Endothelial cell of umbilical vein (primary cell): Measurements from ENCODE around the gene FMO2. TPM values are rescaled to one million over a fixed set of nuclear protein-coding genes. Genes with fewer than 3 reads are reported as not detected.

Experiments
- BruUV-seq: library from RNA; stranded (reverse); fragments of 400-500 nt; replicated peaks from 2 replicates; lab custom pipeline; 2021; lab: Mats Ljungman, UMichigan
- CTCF ChIA-PET: fragments of 300-600, 350-600 bp; sonication (Branson Sonifier 250); formaldehyde crosslinking; loops from one replicate; lab custom pipeline; 2021; ENCODE audit warnings: antibody characterized with exemption, inconsistent platforms; lab: Charles Lee
- POLR2A ChIA-PET: fragments of 300-600, 350-600 bp; sonication (Branson Sonifier 250); formaldehyde crosslinking; loops from one replicate; lab custom pipeline; 2021; ENCODE audit warnings: antibody characterized with exemption, inconsistent platforms; lab: Charles Lee
- DNase-seq: peaks from one replicate; pipeline ENCODE4 v3.0.0-alpha.2; 2011; ENCODE audit warnings: low read depth, low spot score
- FAIRE-seq: peaks from 2 replicates; lab custom pipeline; 2011; peaks lifted over from hg19 to GRCh38; lab: Jason Lieb, UNC
- H2AFZ ChIP-seq: 2 replicates; pipeline ENCODE4 v1.6.0; 2012; ENCODE audit warnings: low read depth, low read length, control low read depth, inconsistent platforms
- H3K27ac ChIP-seq: 2 replicates; pipeline ENCODE4 v1.5.1; 2011; ENCODE audit warnings: low read depth, mild to moderate bottlenecking, control low read depth, low read length, moderate library complexity; ENCODE audit not compliant: insufficient read depth
- H3K27me3 ChIP-seq, 2 experiments: 2 replicates each; pipeline versions ENCODE4 v1.6.0 to v1.6.1; 2011; ENCODE audit warnings: low read length in 2 of 2, mixed read lengths in 1 of 2; ENCODE audit not compliant: control insufficient read depth in 2 of 2, insufficient read depth in 2 of 2
- H3K36me3 ChIP-seq, 2 experiments: 2 replicates in 1 of 2; 3 replicates in 1 of 2; pipeline ENCODE4 v1.5.1; 2011; ENCODE audit warnings: low read length in 2 of 2, mild to moderate bottlenecking in 1 of 2, moderate library complexity in 1 of 2; ENCODE audit not compliant: control insufficient read depth in 2 of 2, insufficient read depth in 2 of 2; ENCODE audit errors: extremely low read depth in 1 of 2
- H3K4me1 ChIP-seq: 3 replicates; pipeline ENCODE4 v1.5.1; 2011; ENCODE audit warnings: mild to moderate bottlenecking, low read length; ENCODE audit not compliant: control insufficient read depth, insufficient read depth; ENCODE audit errors: extremely low read depth
- H3K4me2 ChIP-seq: 2 replicates; pipeline ENCODE4 v1.6.1; 2011; ENCODE audit warnings: low read length, control low read depth, mixed read lengths; ENCODE audit not compliant: insufficient read depth
- H3K4me3 ChIP-seq, 3 experiments: fragments of 200-600 bp in 1 of 3; sonication (generic), shearing (Covaris generic) in 1 of 3; replicated peaks in 1 of 3; 2 replicates each; pipeline ENCODE4 v1.5.1; 2011 to 2016; ENCODE audit warnings: control low read depth in 3 of 3, low read length in 3 of 3, mild to moderate bottlenecking in 2 of 3, inconsistent platforms in 1 of 3, low read depth in 1 of 3, moderate library complexity in 1 of 3; ENCODE audit not compliant: insufficient read depth in 1 of 3
- H3K79me2 ChIP-seq: 2 replicates; pipeline ENCODE4 v1.6.0; 2012; ENCODE audit warnings: low read length, inconsistent platforms; ENCODE audit not compliant: control insufficient read depth, insufficient read depth
- H3K9ac ChIP-seq: replicated peaks from 2 replicates; pipeline ENCODE3; 2011; ENCODE audit warnings: low read length, control low read depth; ENCODE audit not compliant: insufficient read depth; ENCODE audit errors: extremely low read depth
- H3K9me1 ChIP-seq: replicated peaks from 3 replicates; pipeline ENCODE4 v1.6.0; 2011; ENCODE audit warnings: mild to moderate bottlenecking, low read length; ENCODE audit not compliant: control insufficient read depth, insufficient read depth; ENCODE audit errors: extremely low read depth
- H3K9me3 ChIP-seq: replicated peaks from 2 replicates; pipeline ENCODE4 v1.5.1; 2012; ENCODE audit warnings: low read length, inconsistent platforms; ENCODE audit not compliant: control insufficient read depth, insufficient read depth
- H4K20me1 ChIP-seq: replicated peaks from 2 replicates; pipeline ENCODE3; 2011; ENCODE audit warnings: mild to moderate bottlenecking, low read length; ENCODE audit not compliant: control insufficient read depth, insufficient read depth; ENCODE audit errors: extremely low read depth
- CTCF ChIP-seq, 2 donors: IDR thresholded peaks; 1 replicate in 1 of 2; 2 replicates in 1 of 2; pipeline ENCODE4 v1.5.1; 2011; ENCODE audit warnings: low read length in 2 of 2, mild to moderate bottlenecking in 2 of 2, moderate library complexity in 2 of 2, control low read depth in 1 of 2, inconsistent platforms in 1 of 2, low read depth in 1 of 2; ENCODE audit not compliant: insufficient read depth in 1 of 2; ENCODE audit errors: extremely low read depth in 1 of 2
- EZH2 ChIP-seq: IDR thresholded peaks from 2 replicates; pipeline ENCODE4 v1.6.1; 2012; ENCODE audit warnings: borderline replicate concordance, low read depth, mild to moderate bottlenecking, moderate library complexity, low read length, inconsistent platforms; ENCODE audit not compliant: severe bottlenecking
- FOS ChIP-seq: IDR thresholded peaks from 2 replicates; pipeline ENCODE4 v1.6.1; 2011; ENCODE audit warnings: mild to moderate bottlenecking, low read length, moderate library complexity, borderline replicate concordance; ENCODE audit not compliant: insufficient read depth
- GATA2 ChIP-seq: IDR thresholded peaks from 2 replicates; pipeline ENCODE4 v1.7.0; 2011; ENCODE audit warnings: low read depth, mild to moderate bottlenecking, moderate library complexity, mixed read lengths, low read length; ENCODE audit not compliant: insufficient read length, insufficient read depth
- JUN ChIP-seq: IDR thresholded peaks from 2 replicates; pipeline ENCODE4 v1.6.1; 2011; ENCODE audit warnings: borderline replicate concordance, low read depth; ENCODE audit not compliant: insufficient read length, insufficient read depth
- MAX ChIP-seq: IDR thresholded peaks from 2 replicates; pipeline ENCODE4 v1.6.1; 2011; ENCODE audit not compliant: insufficient read depth, insufficient read length
- MYC ChIP-seq: IDR thresholded peaks from one replicate; pipeline ENCODE4 v1.6.1; 2011; ENCODE audit warnings: mild to moderate bottlenecking, low read depth, low read length
- POLR2A ChIP-seq: IDR thresholded peaks from 2 replicates; pipeline ENCODE4 v1.6.1; 2012; ENCODE audit warnings: low read depth, mild to moderate bottlenecking, control low read depth, low read length
- dilution Hi-C: fragments of 300-500 bp; cut with MboI; formaldehyde crosslinking; loops from one replicate; pipeline ENCODE4 v1.15.0; 2019; ENCODE audit warnings: low sequenced_read_pairs; ENCODE audit not compliant: extremely low pct_ligation_motif_present
- intact Hi-C: fragments of 100-400 bp; cut with micrococcal nuclease; formaldehyde crosslinking; loops from one replicate; pipeline ENCODE4 v1.10.0; 2022
- polyA plus RNA-seq, 4 experiments: library from polyadenylated mRNA; depleted of rRNA in 3 of 4; stranded (reverse) in 3 of 4; unstranded in 1 of 4; fragments of >200 nt; gene quantifications; 2 replicates each; pipeline versions ENCODE4 v1.2.1 to v1.2.3, GENCODE V29; 2011 to 2012; ENCODE audit warnings: missing spikeins in 1 of 4
- total RNA-seq: library from RNA; stranded (reverse); gene quantifications from 2 replicates; pipeline ENCODE4 v1.2.3, GENCODE V29; 2021

The FMO2 gene
- total and polyA plus RNA-seq, 2 donors (not counting 3 experiments of a cell fraction or from before 2014, with no cell fraction given) = not detected

- no TSS peak for BruUV-seq
- Histone ChIP-seq H3K79me2 (no peaks in the 10 kb centered on the region), H3K27me3 (no peaks in the 10 kb centered on the region), H3K4me3 (no peak overlapping the region), H4K20me1 (no peaks in the 10 kb centered on the region), H3K36me3 (no peaks in the 10 kb centered on the region), H3K4me1 (no peaks in the 10 kb centered on the region), H3K4me2 (no peak overlapping the region), H2AFZ (no peak overlapping the region), H3K27ac (no peak overlapping the region), H3K9me1 (no peaks in the 10 kb centered on the region), H3K9me3 (no peaks in the 10 kb centered on the region), H3K9ac (no peak overlapping the region)
- ChIA-PET CTCF (no interaction called here), POLR2A (no interaction called here)
- intact Hi-C loops (no loop called here), dilution Hi-C loops (no loop called here)
- DNase-seq = no peak
- no peak for TF ChIP-seq CTCF (IDR thresholded peaks at IDR 0.05; ENCODE audit: extremely low read depth in 1 of 2, insufficient read depth in 1 of 2, low read depth in 1 of 2, low read length in 2 of 2)
- TF ChIP-seq JUN = no peak
- TF ChIP-seq POLR2A = no peak
- TF ChIP-seq GATA2 = no peak
- TF ChIP-seq MYC = no peak
- no peak for TF ChIP-seq MAX
- no peak for TF ChIP-seq FOS
- no peak for TF ChIP-seq EZH2
- FAIRE-seq = no peak
These were observed 19.2 kb downstream of the FMO2 start for GRCh38 chr1:171204296-171204695.
